Measurements from ENCODE around the gene DIS3L2. TPM values are rescaled to one million over a fixed set of nuclear protein-coding genes. Genes with fewer than 3 reads are reported as not detected.

The DIS3L2 gene
- total RNA-seq, 6 donors from 2014 or later: 31.2 to 98.5 (median 50.3) TPM

DNA sequence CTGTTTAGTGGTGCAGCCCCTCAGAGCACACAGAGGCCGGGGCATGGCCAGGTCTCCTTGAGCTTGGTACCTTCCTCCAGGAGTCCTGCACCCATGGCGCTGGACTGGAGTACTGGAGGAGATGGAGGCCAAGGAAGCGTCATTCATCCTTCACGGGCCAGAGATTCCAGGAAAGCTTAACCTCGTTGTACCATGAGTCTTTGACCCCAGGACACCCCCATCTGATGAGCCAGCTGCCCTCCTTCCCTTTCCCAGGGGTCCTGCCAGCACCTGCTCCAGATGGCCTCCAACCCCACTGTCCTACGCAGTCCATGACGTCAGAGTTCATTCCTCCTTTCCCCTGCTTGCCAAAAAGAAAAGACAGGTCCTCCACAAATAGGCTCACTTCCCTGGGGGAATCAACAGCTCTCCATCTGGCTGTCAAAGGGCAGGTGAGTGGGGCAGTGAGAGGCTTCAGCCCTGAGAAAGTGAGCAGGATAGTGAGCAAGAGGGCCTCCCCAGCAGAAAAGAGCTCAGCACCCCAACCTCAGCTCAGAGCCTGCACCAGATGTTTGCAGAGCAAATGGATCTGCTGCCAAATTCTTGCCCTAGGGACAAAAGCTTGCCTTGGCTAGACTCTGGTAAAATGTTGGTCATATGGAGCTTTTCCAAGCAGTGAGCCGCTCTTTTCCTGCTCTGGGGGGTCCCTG lies 30.8 kb upstream of the DIS3L2 start:
- ATAC-seq (ENCODE audit: low FRiP score in 2 of 2) (no peak), DNase-seq (no peak)

DNA sequence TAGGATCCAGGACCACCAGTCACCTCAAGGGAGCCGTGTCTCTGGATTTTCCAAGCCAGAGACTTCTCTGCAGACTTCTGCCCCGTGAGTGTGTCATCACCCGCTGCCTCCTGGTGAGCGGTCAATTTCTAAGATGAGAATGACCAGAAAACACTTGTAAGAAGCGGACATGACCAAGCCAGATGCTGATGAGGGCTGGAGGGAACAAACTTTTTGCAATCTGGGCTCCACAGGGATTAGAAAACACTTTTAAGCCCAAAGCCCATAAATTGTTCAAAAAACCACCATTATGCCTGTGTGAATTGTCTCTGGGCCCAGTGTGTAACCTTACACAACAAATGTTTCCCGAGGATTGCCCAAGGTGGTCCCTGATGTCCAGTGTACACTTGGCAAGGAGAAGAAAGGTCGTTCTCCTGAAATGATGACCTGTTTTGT lies 30.0 kb upstream of the DIS3L2 start:
- H3K4me1 ChIP-seq: peaks cover 5 to 8% (median 7%) of the 10 kb centered on the region in 4 donors
- H3K27ac ChIP-seq: no peak overlapping the region
- H3K27me3 ChIP-seq: peaks cover 0 to 11% (median under 1%) of the 10 kb centered on the region in 4 donors
- TF ChIP-seq POLR2AphosphoS5 (IDR thresholded peaks at IDR 0.05) (no peak), EP300 (IDR thresholded peaks at IDR 0.05) (no peak), POLR2A (IDR thresholded peaks at IDR 0.05) (no peak)
- TF ChIP-seq, protein P1, sequence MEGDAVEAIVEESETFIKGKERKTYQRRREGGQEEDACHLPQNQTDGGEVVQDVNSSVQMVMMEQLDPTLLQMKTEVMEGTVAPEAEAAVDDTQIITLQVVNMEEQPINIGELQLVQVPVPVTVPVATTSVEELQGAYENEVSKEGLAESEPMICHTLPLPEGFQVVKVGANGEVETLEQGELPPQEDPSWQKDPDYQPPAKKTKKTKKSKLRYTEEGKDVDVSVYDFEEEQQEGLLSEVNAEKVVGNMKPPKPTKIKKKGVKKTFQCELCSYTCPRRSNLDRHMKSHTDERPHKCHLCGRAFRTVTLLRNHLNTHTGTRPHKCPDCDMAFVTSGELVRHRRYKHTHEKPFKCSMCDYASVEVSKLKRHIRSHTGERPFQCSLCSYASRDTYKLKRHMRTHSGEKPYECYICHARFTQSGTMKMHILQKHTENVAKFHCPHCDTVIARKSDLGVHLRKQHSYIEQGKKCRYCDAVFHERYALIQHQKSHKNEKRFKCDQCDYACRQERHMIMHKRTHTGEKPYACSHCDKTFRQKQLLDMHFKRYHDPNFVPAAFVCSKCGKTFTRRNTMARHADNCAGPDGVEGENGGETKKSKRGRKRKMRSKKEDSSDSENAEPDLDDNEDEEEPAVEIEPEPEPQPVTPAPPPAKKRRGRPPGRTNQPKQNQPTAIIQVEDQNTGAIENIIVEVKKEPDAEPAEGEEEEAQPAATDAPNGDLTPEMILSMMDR (IDR thresholded peaks at IDR 0.05): no peak
- no peak overlapping the region for H3K4me3 ChIP-seq
- ATAC-seq (ENCODE audit: low FRiP score in 2 of 2) (no peak), DNase-seq (no peak)
- 89 to 90% methylated on average over 7 of the region's 7 CpGs for WGBS, 2 donors
- no peaks in the 10 kb centered on the region for H3K9me3 ChIP-seq
- H3K36me3 ChIP-seq: no peaks in the 10 kb centered on the region

More for the DNA sequence above, 30.8 kb upstream of the DIS3L2 start:
- Histone ChIP-seq H3K27ac (no peak overlapping the region), H3K9me3 (no peaks in the 10 kb centered on the region), H3K36me3 (no peaks in the 10 kb centered on the region), H3K27me3 (peaks cover 0 to 18% (median 6%) of the 10 kb centered on the region in 4 donors), H3K4me1 (peaks cover 13 to 16% (median 15%) of the 10 kb centered on the region in 4 donors), H3K4me3 (no peak overlapping the region)
- TF ChIP-seq POLR2A (IDR thresholded peaks at IDR 0.05): no peak
- no peak for TF ChIP-seq POLR2AphosphoS5 (IDR thresholded peaks at IDR 0.05)
- no peak for TF ChIP-seq EP300 (IDR thresholded peaks at IDR 0.05)
- TF ChIP-seq, protein P1 (IDR thresholded peaks at IDR 0.05): no peak
- 69 to 83% methylated on average over 7 to 8 of the region's 8 CpGs for WGBS, 2 donors

DNA sequence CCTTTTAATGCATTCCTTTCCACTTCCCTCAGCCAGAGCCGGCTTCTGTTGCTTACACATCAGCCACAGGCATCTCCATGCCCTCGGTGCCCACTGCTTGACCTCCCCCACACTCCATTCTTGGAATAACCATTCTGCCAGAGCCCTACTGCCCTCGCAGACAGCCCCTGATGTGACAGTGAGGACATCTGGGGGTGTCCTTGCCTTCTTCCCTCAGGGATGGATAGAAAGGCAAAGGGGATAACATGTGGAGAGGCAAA lies 28.9 kb upstream of the DIS3L2 start:
- no peaks in the 10 kb centered on the region for H3K36me3 ChIP-seq
- DNase-seq (no peak), ATAC-seq (ENCODE audit: low FRiP score in 2 of 2) (no peak)
- no peak overlapping the region for H3K27ac ChIP-seq
- no peaks in the 10 kb centered on the region for H3K4me1 ChIP-seq
- no peak overlapping the region for H3K4me3 ChIP-seq
- H3K9me3 ChIP-seq: no peaks in the 10 kb centered on the region
- WGBS, 2 donors: 78 to 93% methylated on average over 3 of the region's 3 CpGs
- no peaks in the 10 kb centered on the region for H3K27me3 ChIP-seq
- no peak for TF ChIP-seq EP300 (IDR thresholded peaks at IDR 0.05)
- TF ChIP-seq POLR2A (IDR thresholded peaks at IDR 0.05): no peak
- TF ChIP-seq, protein P1 (IDR thresholded peaks at IDR 0.05): no peak
- TF ChIP-seq POLR2AphosphoS5 (IDR thresholded peaks at IDR 0.05): no peak

DNA sequence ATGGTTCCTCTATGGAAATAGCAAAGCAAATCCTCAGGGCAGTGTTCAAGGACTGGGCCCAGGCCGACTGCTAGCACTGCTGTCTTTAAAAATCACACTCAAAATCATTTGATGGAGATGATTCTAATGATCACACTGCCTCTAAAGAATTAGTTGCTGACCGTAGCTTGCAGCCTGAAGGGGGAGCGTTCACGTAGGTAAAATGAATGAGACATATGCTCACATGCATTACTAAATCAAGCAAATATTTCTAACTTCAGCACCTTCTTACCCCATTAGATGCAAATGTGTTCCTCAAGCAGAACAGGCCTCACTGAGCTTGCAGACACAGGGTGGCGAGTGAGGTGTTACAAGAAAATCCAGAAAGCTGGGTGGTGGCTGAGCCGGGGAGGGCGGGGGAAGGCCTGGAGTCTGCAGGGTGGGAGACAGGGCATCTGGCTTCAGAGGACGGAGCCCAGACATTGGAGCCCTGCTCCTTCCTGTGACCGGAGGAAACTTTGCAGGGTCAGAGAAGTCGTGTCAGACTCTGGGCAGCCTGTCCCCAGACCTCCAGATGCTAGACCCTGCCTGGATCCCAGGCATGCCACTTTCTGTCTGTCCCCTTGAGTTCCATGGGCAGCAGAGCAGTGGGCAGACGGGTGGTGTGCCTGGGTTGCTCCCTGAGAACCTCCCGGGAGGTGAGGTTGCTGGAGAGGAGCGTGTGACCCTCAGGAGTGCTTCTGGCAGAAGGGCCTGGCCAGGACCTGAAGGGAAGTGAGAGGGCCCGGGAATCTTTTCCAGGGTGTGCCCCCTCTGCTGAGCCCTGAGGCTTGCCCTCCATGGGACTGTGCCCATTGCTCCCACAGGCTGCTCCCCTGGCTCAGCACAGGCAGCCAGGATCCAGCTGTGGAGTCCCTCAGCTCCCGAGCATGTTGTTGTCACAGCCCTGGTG lies 28.3 kb upstream of the DIS3L2 start:
- no peaks in the 10 kb centered on the region for H3K4me1 ChIP-seq
- DNase-seq (no peak), ATAC-seq (ENCODE audit: low FRiP score in 2 of 2) (no peak)
- TF ChIP-seq, protein P1 (IDR thresholded peaks at IDR 0.05): no peak
- TF ChIP-seq EP300 (IDR thresholded peaks at IDR 0.05) (no peak), POLR2AphosphoS5 (IDR thresholded peaks at IDR 0.05) (no peak), POLR2A (IDR thresholded peaks at IDR 0.05) (no peak)
- no peak overlapping the region for H3K4me3 ChIP-seq
- no peak overlapping the region for H3K27ac ChIP-seq
- no peaks in the 10 kb centered on the region for H3K36me3 ChIP-seq
- 79 to 85% methylated on average over 11 to 15 of the region's 15 CpGs for WGBS, 2 donors
- H3K9me3 ChIP-seq: no peaks in the 10 kb centered on the region
- H3K27me3 ChIP-seq: no peaks in the 10 kb centered on the region
